ENCODE results near the gene RBMS1.
A peak's percentile ranks its signal among the peaks of the same experiment; 100 is the strongest.
"Not testable (repeated sequence)": the region's sequence is repeated elsewhere in the genome, so short reads cannot be mapped to it uniquely, and the experiment has no call there.

RBMS1 gene

DNA sequence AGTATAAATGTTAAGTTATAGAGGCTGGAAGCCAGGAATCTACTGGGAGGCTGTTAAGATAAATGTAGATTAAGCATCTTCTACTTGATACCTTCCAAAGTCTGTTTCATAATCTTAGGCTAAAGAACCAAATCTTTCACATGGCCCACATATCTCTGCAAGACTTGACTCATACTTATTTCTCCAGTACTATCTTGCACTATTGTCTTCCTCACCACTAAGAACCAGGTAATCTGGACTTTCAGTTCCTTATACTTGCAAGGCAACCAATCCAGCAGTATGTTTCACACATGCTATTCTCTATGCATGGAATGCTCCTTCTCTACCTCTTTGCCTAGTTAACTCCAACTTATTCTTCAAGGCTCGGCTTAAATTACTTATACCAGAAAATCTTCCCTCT, 62.2 kb downstream of the RBMS1 start:
- no peak for DNase-seq

- no peak for DNase-seq
Observed at GRCh38 chr2:160430001-160430344, 63.6 kb downstream of the RBMS1 start.

- DNase-seq, result peak; percentile 69
Observed at GRCh38 chr2:160429248-160430000, 64.2 kb downstream of the RBMS1 start.

GRCh38 chr2:160428405-160428763, 65.2 kb downstream of the RBMS1 start:
- no peak for DNase-seq

DNA sequence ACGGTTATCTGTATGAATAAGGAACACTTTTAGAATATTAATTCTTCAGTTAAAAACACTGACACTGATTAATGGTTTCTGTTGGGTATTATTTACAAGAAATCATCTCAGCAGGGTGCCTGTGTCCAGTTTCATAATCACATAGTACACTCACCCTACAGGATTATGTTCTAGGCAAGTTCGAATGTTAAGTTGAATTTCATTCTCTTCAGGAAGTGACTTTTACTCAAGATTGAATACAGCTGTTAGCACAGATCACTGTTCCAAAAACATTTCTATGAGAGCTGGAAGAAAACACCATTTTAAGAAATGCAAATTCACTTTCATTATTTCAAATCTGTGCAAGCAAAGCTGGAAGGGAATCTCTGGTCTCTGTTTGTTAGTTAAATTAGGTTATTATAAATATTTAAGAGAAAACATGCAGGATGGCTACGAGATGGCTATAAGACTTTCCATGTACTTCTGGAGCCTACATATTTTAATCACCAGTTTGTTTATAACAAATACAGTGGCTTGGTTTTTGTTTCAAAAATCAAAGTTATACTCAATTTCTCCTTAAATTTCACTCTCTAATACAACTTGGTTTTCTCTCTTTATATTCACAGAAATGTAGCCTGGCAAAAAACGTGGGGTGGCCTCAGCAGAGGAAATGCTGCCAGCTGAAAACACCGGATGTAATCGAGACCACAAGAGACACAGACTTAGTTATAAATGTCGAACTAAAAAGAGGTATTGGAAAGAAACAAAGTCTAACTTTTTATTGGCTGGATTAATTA, 65.8 kb downstream of the RBMS1 start:
- peak; percentile 69 for DNase-seq

- no peak for DNase-seq
Observed at GRCh38 chr2:160426604-160427003, 67.0 kb downstream of the RBMS1 start.

GRCh38 chr2:160425434-160426151, 68.0 kb downstream of the RBMS1 start:
- no peak for DNase-seq

- no peak for DNase-seq
Observed at GRCh38 chr2:160423126-160423525, 70.5 kb downstream of the RBMS1 start.

DNA sequence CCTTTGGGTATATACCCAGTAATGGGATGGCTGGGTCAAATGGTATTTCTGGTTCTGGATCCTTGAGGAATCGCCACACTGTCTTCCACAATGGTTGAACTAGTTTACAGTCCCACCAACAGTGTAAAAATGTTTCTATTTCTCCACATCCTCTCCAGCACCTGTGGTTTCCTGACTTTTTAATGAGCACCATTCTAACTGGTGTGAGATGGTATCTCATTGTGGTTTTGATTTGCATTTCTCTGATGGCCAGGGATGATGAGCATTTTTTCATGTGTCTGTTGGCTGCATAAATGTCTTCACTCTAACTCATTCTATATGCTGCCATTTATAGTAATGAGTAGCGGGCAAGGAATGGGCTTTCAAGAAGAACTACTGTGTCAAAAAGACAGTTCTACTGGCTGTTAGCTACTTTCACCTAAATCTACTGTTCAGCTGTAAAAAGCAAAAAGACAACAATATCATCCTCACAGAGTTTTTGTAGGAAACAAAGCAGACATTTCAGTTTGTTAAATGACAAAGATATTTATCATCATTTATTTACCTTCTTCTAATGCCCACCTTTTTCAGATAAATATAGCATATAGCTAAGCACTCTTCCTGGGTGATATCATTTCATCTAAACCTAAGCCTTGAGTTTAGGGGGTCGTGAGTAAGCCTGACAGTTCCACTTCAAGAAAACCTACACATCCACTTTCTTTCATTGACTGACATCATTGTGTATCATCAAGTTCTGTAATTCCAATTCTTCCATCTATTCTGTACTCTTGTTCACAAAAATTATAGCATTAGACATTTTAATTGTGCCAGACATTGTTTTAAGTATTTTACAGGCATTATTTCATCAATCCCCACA, 71.7 kb downstream of the RBMS1 start:
- not testable (repeated sequence) for DNase-seq

DNA sequence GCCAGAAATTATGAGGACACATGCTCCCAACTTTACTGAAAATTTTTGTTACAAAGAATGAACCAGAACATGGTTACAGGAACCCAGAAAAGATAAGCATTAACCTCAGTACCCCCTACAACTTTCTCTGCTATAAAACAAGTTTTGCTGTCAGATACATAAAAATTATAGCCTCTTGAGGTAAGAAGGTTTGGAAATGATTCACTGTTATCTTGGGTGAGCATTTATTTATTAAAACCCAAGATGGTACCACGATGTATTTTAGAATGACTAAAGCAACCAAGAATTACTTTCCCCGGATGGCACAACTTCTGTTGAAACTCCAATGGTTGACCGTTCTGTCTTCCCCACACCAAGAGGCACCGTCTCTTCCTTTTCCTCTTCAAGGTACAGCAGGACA, 72.9 kb downstream of the RBMS1 start:
- DNase-seq, result no peak

- no peak for DNase-seq
Observed at GRCh38 chr2:160419776-160420505, 73.7 kb downstream of the RBMS1 start.

DNA sequence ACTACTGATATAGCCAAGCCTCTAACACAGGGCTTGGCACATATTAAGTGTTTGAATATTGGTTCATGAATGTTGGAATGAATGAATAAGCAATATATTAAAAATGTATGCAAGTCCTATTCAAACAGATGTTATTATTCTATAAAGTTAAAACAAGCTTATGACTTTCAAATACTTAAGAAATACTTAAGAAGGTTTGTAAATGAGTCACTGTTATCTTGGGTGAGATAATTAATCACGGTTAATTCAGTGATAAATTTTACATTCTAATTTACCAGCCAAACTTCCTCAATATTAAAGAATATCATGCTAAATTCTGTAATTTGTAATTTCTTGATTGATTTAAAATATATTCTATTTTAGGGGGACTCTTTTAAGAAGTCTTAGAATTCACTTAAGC, 74.8 kb downstream of the RBMS1 start:
- no peak for DNase-seq

- no peak for DNase-seq
Observed at GRCh38 chr2:160418398-160418765, 75.2 kb downstream of the RBMS1 start.

GRCh38 chr2:160417745-160418397, 75.7 kb downstream of the RBMS1 start:
- DNase-seq, result peak; percentile 71

- no peak for DNase-seq
Observed at GRCh38 chr2:160415991-160416390, 77.6 kb downstream of the RBMS1 start.

DNA sequence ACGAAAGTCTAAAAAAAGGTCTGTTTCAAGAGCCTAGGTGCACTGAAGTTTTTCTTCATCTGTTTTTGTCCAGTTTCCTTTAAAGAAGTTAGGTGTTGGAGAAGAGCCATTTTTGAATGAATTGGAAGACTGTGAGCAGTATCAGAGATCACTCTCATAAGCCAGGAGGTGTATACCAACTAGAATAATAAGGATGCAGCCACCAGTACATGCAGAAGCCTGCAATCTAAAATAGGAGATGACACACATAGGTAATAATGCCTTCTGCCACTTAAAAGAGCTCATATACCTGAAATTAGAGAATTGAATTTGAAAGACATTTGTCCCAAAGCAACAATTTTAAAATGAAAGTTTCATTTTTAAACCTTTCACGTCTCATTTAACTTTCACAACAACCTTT, 81.7 kb downstream of the RBMS1 start:
- DNase-seq, result no peak

- DNase-seq, result peak; percentile 81
Observed at GRCh38 chr2:160411167-160411566, 82.4 kb downstream of the RBMS1 start.

- no peak for DNase-seq
Observed at GRCh38 chr2:160409480-160409879, 84.1 kb downstream of the RBMS1 start.

DNA sequence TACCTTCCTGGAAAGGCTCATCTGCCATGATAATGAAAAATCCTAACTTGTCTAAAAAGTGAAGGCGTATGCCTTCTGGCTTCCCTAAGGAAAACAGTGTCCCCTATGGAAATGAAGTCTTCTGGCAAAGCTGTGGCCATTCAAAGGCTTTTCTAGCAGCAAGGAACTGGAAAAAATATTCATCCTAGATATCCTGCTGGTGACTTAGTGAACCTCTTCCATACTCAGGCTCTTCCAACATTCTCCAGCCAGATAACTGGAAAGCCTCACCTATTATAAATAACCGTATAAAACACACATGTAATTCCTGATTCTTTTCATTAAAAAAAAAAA, 84.7 kb downstream of the RBMS1 start:
- DNase-seq, result no peak

DNA sequence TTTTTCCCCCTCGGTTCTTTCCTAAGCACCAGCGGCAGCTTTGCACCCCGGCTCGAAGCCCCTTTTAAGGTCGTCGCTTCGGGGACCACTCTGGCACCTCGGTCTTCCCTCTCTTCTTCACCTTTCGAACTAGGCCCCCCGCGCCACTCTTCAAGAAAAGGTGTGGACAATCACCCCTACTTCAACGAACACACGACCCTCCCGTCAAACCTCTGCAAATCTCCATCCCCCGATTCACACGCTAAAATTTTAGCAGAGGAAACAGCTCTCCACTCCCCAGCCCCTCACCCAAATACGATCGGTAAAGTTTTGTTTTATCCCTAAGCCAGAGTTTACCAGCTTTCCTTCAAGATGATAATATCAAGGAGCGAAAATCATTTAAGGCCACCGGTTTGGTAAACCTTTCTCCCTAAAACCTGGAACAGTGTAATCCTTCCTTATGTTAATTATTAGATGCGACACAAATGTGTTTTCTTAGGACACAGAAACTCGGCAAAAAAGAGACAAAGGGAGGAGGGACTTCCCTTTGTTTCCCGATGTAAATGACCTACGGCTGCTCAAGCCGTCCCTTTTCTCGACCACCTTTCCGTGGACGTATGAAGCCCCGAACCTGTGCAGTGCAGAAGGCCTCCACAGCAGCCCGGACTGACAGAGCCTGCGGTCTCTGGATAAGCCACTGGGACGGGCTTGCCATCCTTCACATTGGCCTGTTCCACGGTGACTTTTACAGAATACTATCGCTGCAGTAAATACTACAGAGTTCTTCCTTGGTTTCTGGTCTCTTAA, 85.2 kb downstream of the RBMS1 start:
- DNase-seq, result no peak

Data from activated CD4-positive, alpha-beta T cell treated with anti-CD3 and anti-CD28 coated beads, Interleukin-2, amount 50 U/mL, for 16 hours (primary cell).